ENCODE measurements around the gene FERMT2.

- TF ChIP-seq CTCF (IDR thresholded peaks at IDR 0.05; ENCODE audit: low read depth, low read length, poor library complexity, severe bottlenecking) (no peak), EZH2phosphoT487 (IDR thresholded peaks at IDR 0.05; ENCODE audit: borderline replicate concordance, low read length) (no peak)
Measured at GRCh38 chr14:52954346-52955214, 3.7 kb upstream of the FERMT2 start.
